Measurements from ENCODE around the gene PLEKHO1.
"Not testable (repeated sequence)": the region's sequence is repeated elsewhere in the genome, so short reads cannot be mapped to it uniquely, and the experiment has no call there.

Gene PLEKHO1

GRCh38 chr1:150135400-150135799 is 14.3 kb upstream of the PLEKHO1 start:
- not testable (repeated sequence) for H3K27me3 Mint-ChIP-seq; ATAC-seq (ENCODE audit: low read depth); H3K4me3 Mint-ChIP-seq; H3K9me3 Mint-ChIP-seq; H3K27ac Mint-ChIP-seq; H3K4me1 Mint-ChIP-seq; DNase-seq (ENCODE audit: low spot score in 2 of 2); H3K36me3 Mint-ChIP-seq

- Mint-ChIP-seq H3K27ac (no peak overlapping the region), H3K9me3 (no peaks in the 10 kb centered on the region), H3K27me3 (no peaks in the 10 kb centered on the region), H3K36me3 (peaks cover 2% of the 10 kb centered on the region), H3K4me1 (peaks cover 2% of the 10 kb centered on the region), H3K4me3 (no peak overlapping the region)
- DNase-seq (ENCODE audit: low spot score in 2 of 2) (no peak), ATAC-seq (ENCODE audit: low read depth) (no peak)
Measured at GRCh38 chr1:150138044-150138443, 11.7 kb upstream of the PLEKHO1 start.

GRCh38 chr1:150141452-150141851 is 8.3 kb upstream of the PLEKHO1 start:
- ATAC-seq (ENCODE audit: low read depth) (no peak), DNase-seq (ENCODE audit: low spot score in 2 of 2) (no peak)
- Mint-ChIP-seq H3K9me3 (no peaks in the 10 kb centered on the region), H3K27ac (peak overlapping the region; percentile 38), H3K27me3 (no peaks in the 10 kb centered on the region), H3K4me1 (peaks cover 10% of the 10 kb centered on the region), H3K4me3 (no peak overlapping the region), H3K36me3 (no peaks in the 10 kb centered on the region)

- H3K36me3 Mint-ChIP-seq = no peaks in the 10 kb centered on the region
- H3K4me3 Mint-ChIP-seq = no peak overlapping the region
- H3K4me1 Mint-ChIP-seq = peaks cover 16% of the 10 kb centered on the region
- no peak for ATAC-seq (ENCODE audit: low read depth)
- H3K27me3 Mint-ChIP-seq = no peaks in the 10 kb centered on the region
- no peak for DNase-seq (ENCODE audit: low spot score in 2 of 2)
- H3K27ac Mint-ChIP-seq = no peak overlapping the region
- no peaks in the 10 kb centered on the region for H3K9me3 Mint-ChIP-seq
Measured at GRCh38 chr1:150142083-150142482, 7.6 kb upstream of the PLEKHO1 start.

DNA sequence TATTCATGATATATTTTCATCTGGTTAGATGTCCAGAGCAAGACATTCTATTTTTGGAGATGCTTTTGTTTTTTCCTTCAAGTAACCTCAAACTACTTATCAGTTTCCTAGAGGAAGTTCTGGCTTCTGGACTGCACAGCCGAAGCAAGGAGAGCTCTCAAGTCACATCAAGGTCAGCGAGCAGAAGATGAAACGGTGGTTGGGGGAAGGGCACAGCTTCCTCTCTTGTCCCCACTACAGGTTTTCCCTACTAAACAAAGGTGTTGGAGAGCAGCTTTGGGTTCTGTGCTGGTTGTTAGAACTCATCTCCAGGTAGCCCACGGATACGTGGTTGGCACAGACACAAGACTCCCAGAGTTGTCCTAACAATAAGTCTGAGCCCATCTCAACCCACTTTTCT is 5.1 kb upstream of the PLEKHO1 start:
- Mint-ChIP-seq H3K36me3 (no peaks in the 10 kb centered on the region), H3K27me3 (no peaks in the 10 kb centered on the region), H3K4me1 (peaks cover 34% of the 10 kb centered on the region), H3K9me3 (no peaks in the 10 kb centered on the region), H3K27ac (no peak overlapping the region), H3K4me3 (no peak overlapping the region)
- ATAC-seq (ENCODE audit: low read depth) (no peak), DNase-seq (ENCODE audit: low spot score in 2 of 2) (no peak)

DNA sequence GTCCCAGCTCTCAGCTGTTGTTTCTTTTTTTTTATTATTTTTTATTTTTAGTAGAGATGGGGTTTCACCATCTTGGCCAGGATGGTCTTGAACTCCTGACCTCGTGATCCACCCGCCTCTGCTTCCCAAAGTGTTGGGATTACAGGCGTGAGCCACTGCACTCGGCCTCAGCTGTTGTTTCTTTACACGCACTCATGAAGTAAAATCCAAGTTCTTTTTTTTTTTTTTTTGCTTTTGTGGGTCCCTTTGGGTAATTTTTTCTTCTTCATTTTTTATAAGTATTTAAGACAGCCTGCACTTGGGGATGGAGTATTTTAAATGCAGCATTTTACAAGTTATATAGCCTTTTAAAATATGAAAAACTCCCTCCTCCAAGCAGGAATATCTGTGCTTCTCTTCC is 3.7 kb upstream of the PLEKHO1 start:
- peaks cover 34% of the 10 kb centered on the region for H3K4me1 Mint-ChIP-seq
- ATAC-seq (ENCODE audit: low read depth); H3K4me3 Mint-ChIP-seq; H3K27me3 Mint-ChIP-seq; H3K36me3 Mint-ChIP-seq; H3K27ac Mint-ChIP-seq; H3K9me3 Mint-ChIP-seq; DNase-seq (ENCODE audit: low spot score in 2 of 2): not testable (repeated sequence)

- Mint-ChIP-seq H3K27ac (peak overlapping the region; percentile 48), H3K4me1 (peaks cover 40% of the 10 kb centered on the region), H3K4me3 (peak overlapping the region; percentile 7), H3K9me3 (no peaks in the 10 kb centered on the region), H3K36me3 (peaks cover 10% of the 10 kb centered on the region), H3K27me3 (no peaks in the 10 kb centered on the region)
- ATAC-seq (ENCODE audit: low read depth) = no peak
- peak in 1 of 2 donors; percentile 9 for DNase-seq (ENCODE audit: low spot score in 2 of 2)
Measured at GRCh38 chr1:150146849-150147542, 2.7 kb upstream of the PLEKHO1 start.

- Mint-ChIP-seq H3K27me3 (no peaks in the 10 kb centered on the region), H3K27ac (peak overlapping the region; percentile 94), H3K36me3 (peaks cover 17% of the 10 kb centered on the region), H3K4me1 (peaks cover 51% of the 10 kb centered on the region), H3K4me3 (peak overlapping the region; percentile 98), H3K9me3 (no peaks in the 10 kb centered on the region)
- no peak for DNase-seq (ENCODE audit: low spot score in 2 of 2)
- ATAC-seq (ENCODE audit: low read depth) = no peak
Measured at GRCh38 chr1:150148837-150149270, 862 bp upstream of the PLEKHO1 start.

GRCh38 chr1:150150133-150151021 is 661 bp downstream of the PLEKHO1 start:
- DNase-seq (ENCODE audit: low spot score in 2 of 2) = peak in 1 of 2 donors; percentile 36
- peaks cover 56% of the 10 kb centered on the region for H3K4me1 Mint-ChIP-seq
- H3K27ac Mint-ChIP-seq = peak overlapping the region; percentile 94
- ATAC-seq (ENCODE audit: low read depth) = no peak
- H3K36me3 Mint-ChIP-seq = peaks cover 31% of the 10 kb centered on the region
- H3K9me3 Mint-ChIP-seq = no peaks in the 10 kb centered on the region
- H3K4me3 Mint-ChIP-seq = peak overlapping the region; percentile 99
- H3K27me3 Mint-ChIP-seq = no peaks in the 10 kb centered on the region

DNA sequence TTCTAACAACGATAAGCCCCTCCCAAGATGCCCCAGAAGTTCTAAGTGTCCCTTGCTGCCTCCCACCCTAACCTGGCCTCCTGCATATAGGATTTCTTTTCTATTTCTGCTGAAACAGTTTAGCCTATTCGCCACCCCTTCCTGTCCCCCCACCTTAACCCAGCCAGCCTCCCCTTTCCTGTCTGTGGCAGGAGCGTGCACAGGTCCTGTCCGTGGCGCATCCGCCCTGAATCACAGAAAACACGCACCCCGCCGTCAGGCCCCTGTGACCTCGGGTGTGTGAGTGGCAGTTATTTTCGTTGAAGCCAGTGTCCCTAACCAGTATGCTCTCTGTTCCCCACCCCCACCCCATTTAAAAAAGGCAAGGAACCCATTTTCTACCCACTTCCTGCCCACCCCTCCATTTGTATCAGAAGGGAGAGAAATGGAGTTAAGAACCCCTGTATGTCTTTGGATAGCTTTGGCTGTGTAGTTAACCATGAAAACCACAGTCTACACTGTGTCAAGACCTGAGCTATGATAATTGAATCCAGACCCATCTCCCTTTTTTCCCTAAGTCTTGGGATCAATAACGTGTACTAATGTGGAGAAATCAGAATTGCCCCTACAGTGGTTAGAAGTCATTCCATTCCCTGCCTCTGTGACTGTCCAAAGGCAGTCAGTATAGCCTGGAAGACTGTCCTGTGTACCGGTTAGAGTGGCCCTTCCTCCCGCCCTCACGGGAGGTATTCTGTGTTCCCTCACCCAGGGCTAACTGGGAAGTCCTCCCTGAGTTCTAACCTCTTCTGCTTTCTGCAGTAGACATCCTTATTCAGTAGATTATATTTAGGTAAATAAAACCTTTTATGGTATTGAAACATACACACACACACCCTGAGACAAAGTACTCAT is 1.8 kb downstream of the PLEKHO1 start:
- Mint-ChIP-seq H3K9me3 (no peaks in the 10 kb centered on the region), H3K27me3 (no peaks in the 10 kb centered on the region), H3K27ac (peak overlapping the region; percentile 83), H3K4me3 (peak overlapping the region; percentile 99), H3K36me3 (peaks cover 35% of the 10 kb centered on the region), H3K4me1 (peaks cover 67% of the 10 kb centered on the region)
- peak; percentile 41 for ATAC-seq (ENCODE audit: low read depth)
- DNase-seq (ENCODE audit: low spot score in 2 of 2) = peak in 1 of 2 donors; percentile 43

GRCh38 chr1:150152182-150152536 is 2.4 kb downstream of the PLEKHO1 start:
- H3K36me3 Mint-ChIP-seq = peaks cover 38% of the 10 kb centered on the region
- no peaks in the 10 kb centered on the region for H3K9me3 Mint-ChIP-seq
- H3K27me3 Mint-ChIP-seq = no peaks in the 10 kb centered on the region
- peak overlapping the region; percentile 99 for H3K4me3 Mint-ChIP-seq
- DNase-seq (ENCODE audit: low spot score in 2 of 2) (no peak), ATAC-seq (ENCODE audit: low read depth) (no peak)
- H3K4me1 Mint-ChIP-seq = peaks cover 66% of the 10 kb centered on the region
- H3K27ac Mint-ChIP-seq = peak overlapping the region; percentile 83

GRCh38 chr1:150152772-150153456 is 3.2 kb downstream of the PLEKHO1 start:
- DNase-seq (ENCODE audit: low spot score in 2 of 2) = no peak
- no peak for ATAC-seq (ENCODE audit: low read depth)
- Mint-ChIP-seq H3K9me3 (no peaks in the 10 kb centered on the region), H3K4me1 (peaks cover 62% of the 10 kb centered on the region), H3K36me3 (peaks cover 41% of the 10 kb centered on the region), H3K27me3 (no peaks in the 10 kb centered on the region), H3K27ac (peak overlapping the region; percentile 83), H3K4me3 (peak overlapping the region; percentile 58)

DNA sequence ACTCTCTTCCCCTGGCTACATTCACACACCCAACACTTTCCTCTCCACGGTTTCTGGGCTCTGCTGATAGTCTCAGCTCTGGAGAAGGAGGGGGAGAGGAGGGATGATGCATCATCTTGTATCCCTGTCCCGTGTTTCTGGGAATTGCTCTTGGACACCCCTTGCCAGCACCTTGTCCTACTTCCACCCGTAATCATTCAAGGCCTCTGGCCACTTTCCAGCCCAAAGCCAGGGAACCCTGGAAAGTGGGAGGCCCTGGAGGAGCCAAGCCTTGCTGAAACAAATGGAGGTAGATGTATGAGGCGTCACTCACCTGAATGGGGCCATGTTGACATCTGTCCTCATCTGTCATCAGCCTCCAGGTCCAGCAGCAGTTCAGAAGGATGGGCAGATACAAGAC is 4.4 kb downstream of the PLEKHO1 start:
- Mint-ChIP-seq H3K4me3 (peak overlapping the region; percentile 6), H3K36me3 (peaks cover 45% of the 10 kb centered on the region), H3K27me3 (no peaks in the 10 kb centered on the region)

More for the DNA sequence above, 4.4 kb downstream of the PLEKHO1 start:
- Mint-ChIP-seq H3K27ac (peak overlapping the region; percentile 83), H3K4me1 (peaks cover 58% of the 10 kb centered on the region), H3K9me3 (no peaks in the 10 kb centered on the region)
- no peak for DNase-seq (ENCODE audit: low spot score in 2 of 2)
- no peak for ATAC-seq (ENCODE audit: low read depth)
